Fibroblast of upper back skin (primary cell): Measurements from ENCODE around the gene SORT1.

ENCODE experiments used
- DNase-seq: peaks from one replicate; pipeline ENCODE4 v3.0.0-alpha.2; 2013

Gene SORT1

DNA sequence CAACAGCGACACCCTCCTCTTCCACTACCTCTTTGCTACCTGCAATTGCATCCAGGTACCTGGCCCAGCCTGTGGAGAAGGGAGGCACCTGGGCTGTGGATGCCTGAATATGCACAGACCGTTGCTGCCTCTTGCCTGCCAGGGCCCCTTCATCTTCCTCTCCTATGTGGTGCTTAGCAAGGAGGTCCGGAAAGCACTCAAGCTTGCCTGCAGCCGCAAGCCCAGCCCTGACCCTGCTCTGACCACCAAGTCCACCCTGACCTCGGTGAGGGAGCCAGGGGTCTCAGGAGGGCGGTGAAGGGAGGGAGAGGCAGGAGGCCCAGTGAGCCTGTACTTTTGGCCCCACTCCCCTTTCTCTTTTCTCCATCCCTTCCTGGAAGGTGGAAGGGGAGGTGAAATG is 126.3 kb downstream of the SORT1 start:
- no peak for DNase-seq

DNA sequence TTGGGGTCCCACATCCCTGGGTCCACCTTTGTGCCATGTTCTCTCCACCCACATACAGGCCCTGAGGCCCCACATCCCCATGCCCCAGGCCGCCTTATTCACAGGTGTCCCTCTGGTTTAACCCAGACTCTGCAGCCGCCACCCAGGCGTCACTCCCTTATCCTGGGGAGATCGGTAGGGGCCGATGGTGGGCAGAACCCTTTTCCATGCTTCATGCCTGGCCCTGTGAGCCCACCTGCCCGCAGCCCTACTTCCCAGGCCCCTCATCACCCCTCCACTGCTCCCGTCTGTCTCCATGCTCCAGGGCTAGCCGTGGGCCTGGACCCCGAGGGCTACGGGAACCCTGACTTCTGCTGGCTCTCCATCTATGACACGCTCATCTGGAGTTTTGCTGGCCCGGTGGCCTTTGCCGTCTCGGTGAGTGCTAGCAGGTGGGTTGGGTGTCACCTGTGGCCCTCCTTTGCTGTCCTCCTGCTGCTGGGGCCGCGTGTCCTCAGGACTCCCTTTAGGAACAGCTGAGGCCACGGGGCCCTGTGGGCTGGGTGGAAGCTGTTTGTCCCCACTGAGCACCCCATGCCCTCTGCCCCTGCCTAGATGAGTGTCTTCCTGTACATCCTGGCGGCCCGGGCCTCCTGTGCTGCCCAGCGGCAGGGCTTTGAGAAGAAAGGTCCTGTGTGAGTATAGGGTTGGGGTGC is 126.9 kb downstream of the SORT1 start:
- DNase-seq = no peak

DNA sequence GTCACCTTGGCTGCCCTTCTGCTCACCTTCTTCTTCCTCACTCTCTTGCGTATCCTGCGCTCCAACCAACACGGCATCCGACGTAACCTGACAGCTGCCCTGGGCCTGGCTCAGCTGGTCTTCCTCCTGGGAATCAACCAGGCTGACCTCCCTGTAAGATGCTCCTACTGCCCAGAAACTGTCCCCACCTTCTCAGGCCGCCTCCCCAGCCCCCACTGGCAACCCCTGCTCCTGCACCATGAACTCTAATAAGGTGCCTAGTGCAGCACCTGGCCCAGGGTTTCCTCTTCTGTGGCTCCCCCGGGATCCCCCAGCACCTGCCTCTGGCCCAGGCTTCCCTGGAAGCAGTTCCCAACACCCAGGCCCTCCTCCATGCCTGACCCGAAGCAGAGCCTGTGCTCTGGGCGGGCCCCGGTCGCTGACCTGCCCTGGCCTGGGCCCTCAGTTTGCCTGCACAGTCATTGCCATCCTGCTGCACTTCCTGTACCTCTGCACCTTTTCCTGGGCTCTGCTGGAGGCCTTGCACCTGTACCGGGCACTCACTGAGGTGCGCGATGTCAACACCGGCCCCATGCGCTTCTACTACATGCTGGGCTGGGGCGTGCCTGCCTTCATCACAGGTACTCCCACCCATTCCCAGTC is 127.6 kb downstream of the SORT1 start:
- DNase-seq = no peak

DNA sequence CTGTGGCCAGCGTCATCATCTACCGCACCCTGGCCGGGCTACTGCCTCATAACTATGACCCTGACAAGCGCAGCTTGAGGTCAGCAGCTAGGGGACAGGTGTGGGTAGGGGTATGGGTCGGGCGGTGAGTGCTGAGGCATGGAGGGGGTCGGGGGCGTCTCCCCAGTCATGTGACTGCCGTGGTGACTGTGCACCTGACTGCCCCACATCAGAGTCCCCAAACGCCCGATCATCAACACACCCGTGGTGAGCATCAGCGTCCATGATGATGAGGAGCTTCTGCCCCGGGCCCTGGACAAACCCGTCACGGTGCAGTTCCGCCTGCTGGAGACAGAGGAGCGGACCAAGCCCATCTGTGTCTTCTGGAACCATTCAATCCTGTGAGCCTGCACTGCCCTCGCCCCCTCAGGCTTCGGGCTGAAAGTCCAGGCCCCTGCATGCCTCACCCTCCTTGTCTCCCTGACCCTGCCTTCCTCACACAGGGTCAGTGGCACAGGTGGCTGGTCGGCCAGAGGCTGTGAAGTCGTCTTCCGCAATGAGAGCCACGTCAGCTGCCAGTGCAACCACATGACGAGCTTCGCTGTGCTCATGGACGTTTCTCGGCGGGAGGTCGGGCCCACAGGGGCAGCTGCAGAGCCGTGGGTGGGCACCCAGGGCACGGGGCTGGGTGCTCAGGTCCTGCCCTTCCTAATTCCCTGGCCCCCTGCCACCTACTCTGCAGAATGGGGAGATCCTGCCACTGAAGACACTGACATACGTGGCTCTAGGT is 128.3 kb downstream of the SORT1 start:
- DNase-seq = no peak

DNA sequence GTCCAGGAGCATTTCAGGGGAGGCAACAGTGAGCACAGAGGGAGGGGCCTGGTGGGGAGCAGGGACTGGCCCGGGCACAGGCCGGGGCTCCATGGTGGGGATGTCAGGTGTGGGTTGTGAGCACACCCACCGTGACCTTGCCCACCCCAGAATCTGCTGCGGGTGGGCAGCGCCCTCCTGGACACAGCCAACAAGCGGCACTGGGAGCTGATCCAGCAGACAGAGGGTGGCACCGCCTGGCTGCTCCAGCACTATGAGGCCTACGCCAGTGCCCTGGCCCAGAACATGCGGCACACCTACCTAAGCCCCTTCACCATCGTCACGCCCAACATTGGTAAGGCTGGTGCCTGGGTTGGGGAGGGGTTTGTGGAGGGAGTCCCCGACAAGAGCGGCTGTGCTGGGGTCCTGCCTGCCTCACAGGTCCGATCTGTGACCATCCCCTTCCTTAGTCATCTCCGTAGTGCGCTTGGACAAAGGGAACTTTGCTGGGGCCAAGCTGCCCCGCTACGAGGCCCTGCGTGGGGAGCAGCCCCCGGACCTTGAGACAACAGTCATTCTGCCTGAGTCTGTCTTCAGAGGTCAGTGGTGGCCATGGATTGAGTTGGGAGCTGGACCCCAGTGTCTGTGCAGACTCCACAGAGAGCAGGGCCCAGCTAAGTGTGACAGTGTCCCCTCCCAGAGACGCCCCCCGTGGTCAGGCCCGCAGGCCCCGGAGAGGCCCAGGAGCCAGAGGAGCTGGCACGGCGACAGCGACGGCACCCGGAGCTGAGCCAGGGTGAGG is 129.1 kb downstream of the SORT1 start:
- no peak for DNase-seq

DNA sequence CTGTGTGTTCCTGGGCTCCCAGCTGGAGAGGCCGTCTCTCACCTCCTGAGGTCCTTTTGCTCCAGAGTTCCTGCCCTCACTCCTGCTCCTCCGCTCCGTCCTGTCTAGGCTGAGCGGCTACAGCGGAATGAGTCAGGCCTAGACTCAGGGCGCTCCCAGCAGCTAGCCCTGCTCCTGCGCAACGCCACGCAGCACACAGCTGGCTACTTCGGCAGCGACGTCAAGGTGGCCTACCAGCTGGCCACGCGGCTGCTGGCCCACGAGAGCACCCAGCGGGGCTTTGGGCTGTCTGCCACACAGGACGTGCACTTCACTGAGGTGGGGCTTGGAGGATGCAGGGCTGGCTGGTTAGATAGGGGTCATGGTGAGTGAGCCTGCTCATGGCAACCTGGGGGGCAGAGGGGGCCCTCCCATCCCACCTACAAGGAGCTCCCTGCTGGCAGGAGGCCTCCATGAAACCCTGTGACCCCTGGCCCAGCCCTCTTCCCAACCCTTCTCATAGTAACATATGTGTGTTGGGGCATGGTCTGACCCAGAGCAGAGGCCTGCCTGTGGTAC is 129.9 kb downstream of the SORT1 start:
- no peak for DNase-seq

DNA sequence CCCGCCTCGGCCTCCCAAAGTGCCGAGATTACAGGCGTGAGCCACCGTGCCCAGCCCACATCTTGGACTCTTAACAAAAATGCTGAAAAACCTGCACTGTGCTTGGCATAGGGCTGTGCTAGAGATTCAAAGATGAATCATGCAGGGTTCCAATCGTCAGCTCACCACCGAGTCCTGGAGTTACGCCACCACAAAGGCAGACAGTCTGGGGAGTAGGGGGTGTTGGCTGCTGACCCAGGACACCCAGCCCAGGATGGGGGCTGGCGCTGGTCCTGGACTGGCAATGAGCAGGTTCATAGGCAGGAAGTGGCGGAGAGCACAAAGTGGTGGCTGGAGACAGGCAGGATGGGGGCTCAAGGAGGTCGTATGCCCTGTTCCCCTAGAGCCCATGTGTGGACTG is 130.8 kb downstream of the SORT1 start:
- DNase-seq = peak; percentile 73

DNA sequence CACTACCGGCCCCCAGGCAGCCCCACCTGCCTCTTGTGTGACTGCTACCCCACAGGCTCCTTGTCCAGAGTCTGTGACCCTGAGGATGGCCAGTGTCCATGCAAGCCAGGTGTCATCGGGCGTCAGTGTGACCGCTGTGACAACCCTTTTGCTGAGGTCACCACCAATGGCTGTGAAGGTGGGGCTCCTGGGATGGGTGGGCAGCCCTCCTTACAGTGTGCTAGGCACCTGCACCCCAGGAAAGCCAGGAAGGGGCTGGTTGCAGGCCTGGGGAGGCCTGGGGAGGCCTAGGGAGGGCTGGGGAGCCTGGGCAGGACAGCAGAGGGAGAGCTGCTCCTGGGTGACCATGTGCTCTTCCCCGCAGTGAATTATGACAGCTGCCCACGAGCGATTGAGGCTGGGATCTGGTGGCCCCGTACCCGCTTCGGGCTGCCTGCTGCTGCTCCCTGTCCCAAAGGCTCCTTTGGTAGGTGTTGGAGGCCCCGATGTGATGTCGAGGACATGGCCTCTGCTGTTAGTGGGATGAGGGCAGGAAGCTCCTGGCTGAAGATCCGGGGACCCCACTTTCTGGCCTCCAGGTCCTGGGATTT is 131.9 kb downstream of the SORT1 start:
- no peak for DNase-seq

DNA sequence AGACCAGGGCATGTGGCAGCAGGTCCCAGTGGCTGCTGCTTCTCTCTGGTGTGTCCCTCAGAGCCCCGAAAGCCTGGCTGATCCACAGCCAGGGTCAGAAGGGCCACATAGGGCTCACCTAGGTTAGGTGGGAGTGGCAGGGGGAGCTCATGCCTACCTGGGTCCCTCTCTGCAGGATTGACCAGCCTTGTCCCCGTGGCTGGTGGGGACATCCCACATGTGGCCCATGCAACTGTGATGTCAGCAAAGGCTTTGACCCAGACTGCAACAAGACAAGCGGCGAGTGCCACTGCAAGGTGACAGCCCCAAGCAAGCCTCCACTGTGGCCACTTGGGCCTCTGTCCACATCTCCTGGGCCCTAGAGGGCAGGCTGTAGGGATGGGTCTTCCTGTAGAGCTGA is 132.7 kb downstream of the SORT1 start:
- DNase-seq = no peak

DNA sequence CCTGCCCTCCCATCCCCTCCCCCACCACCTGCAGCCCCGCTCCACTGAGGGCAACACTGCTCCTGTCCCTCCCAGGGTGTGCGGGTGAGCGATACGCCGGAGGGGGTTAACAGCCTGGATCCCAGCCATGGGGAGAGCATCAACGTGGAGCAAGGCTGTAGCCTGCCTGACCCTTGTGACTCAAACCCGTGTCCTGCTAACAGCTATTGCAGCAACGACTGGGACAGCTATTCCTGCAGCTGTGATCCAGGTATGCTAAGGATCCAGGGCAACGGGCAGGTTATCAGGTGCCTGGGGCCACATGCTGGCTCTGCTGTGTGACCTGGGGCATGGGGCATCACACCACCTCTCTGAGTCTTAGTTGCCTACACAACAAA is 133.4 kb downstream of the SORT1 start:
- no peak for DNase-seq

DNA sequence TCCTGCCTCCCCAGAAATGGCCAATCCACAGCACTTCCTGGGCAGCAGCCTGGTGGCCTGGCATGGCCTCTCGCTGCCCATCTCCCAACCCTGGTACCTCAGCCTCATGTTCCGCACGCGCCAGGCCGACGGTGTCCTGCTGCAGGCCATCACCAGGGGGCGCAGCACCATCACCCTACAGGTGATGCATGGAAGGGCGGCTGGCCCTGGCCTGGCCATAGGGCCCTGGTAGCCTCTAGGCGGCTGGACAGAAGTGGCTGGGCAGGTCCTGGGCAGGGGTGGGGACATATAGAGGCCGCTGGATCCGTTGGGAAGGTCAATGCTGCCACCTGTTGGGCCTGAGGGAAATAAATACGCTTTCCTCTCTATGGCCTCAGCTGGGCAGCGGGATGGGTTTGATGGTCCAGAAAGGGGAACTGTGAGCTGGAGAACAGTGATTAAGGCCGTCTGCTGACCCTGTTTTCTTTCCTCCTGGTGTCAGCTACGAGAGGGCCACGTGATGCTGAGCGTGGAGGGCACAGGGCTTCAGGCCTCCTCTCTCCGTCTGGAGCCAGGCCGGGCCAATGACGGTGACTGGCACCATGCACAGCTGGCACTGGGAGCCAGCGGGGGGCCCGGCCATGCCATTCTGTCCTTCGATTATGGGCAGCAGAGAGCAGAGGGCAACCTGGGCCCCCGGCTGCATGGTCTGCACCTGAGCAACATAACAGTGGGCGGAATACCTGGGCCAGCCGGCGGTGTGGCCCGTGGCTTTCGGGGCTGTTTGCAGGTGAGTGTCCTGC is 133.9 kb downstream of the SORT1 start:
- peak; percentile 65 for DNase-seq

DNA sequence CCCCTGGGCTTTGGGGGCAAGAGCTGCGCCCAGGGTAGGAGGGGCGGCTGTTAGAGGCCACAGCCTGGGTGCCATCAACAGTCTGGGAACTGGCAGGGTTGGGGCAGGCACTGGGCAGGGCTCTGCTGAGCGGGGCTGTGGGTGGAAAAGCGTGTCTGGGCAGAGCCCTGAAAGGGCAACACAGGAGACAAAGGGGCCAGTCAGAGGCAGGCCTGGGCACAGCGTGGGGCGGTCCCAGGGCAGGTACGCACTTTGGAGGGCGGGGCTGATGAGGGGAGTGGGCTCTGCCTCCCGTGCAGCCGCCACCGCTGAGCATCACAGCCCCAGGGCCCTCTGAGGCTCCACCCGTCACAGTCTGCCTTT is 134.5 kb downstream of the SORT1 start:
- no peak for DNase-seq

DNA sequence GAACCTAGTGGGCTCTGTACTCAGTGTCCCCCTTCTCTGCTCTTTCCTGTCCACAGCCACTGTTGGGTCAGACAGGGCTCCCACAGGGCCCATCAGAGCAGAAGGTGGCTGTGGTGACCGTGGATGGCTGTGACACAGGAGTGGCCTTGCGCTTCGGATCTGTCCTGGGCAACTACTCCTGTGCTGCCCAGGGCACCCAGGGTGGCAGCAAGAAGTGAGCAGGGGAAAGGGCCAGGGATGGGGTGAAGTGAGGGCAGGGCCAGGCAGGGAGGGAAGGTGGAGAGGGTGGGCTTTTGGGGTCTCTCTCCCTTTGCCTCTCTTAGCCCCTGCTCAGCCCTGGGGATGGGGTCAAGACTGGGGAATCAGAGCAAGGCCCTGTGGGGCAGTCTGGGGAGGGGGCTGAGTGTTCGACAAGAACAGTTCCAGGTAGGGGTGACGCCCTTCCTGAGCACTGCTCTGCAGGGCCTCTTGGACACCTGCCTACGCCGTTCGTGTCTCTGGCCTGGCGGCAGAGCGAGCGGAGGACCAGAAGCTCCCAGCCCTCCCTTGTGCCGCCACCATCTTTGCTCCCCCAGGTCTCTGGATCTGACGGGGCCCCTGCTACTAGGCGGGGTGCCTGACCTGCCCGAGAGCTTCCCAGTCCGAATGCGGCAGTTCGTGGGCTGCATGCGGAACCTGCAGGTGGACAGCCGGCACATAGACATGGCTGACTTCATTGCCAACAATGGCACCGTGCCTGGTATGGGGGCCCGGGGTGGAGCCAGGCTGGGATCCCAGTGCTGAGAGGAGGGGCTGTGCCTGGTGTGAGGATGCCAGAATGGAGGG is 135.3 kb downstream of the SORT1 start:
- DNase-seq = no peak

DNA sequence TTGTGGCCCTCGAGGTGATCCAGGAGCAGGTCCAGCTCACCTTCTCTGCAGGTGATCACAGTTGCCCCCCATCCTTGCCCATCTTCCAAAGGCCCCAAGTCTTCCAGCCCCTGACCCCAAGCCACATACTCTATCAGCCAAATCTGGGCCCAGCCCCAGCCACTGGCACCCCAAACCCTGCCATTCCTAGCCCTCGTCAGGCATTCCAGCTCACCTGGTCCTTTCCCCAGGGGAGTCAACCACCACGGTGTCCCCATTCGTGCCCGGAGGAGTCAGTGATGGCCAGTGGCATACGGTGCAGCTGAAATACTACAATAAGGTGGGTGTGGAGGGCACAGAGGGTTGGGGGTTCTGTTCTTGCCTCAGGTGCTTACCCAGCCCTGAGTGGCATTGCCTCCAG is 136.1 kb downstream of the SORT1 start:
- no peak for DNase-seq

DNA sequence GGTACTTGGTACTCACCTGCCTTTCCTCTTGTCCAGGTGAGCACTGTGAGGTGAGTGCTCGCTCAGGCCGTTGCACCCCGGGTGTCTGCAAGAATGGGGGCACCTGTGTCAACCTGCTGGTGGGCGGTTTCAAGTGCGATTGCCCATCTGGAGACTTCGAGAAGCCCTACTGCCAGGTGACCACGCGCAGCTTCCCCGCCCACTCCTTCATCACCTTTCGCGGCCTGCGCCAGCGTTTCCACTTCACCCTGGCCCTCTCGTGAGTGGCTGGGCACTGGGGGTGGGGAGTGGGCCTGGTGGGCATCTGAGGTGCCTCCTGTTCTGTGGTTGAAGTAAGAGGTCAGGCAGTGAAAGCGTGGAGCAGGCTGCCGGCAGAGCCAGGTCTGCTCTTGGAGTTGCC is 136.7 kb downstream of the SORT1 start:
- DNase-seq = no peak

DNA sequence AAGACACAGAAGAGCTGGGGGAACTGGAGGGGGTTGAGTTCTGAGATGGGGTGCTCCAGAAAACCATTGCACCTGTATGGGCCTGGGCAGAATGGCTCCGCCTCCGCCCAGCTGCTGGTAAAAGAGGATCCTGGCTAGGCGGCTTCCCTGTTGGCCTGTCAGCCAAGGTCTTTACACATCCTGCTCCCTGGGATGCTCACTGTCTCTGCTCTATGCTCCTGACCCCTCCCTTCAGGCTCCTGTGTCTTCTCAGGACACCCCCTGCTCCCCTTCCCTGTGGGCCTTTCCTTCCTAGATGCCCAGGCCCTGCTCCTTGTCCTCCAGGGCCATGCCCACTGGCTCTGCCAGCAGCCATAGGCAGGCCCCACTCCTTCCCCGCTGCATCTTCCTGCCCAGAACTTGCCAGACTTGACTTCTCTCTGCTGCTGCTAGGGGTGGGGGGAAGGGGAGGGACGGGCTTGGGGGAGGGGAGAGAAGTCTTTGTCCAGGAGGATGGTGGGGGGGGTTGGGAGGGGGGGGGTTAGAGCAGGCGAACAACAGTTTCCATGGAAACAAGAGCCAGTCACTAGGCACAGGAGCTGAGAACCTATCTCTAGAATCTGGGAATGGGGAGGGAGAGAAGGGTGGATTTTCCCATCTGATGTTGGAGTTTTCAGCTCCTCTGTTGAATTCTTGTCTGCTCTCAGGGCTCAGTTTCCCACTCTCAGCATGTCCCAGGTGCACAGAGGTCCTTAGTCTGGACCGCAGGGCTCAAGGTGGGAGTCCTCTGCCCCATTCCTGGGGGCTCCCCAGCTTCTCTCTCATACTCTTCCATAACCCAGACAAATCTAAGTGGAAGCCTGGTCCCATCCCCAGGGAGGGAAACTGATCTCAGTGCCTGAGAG is 137.8 kb downstream of the SORT1 start:
- no peak for DNase-seq
